HUES6 (cell line): ENCODE data around the gene ERVFRD-1.
"Not testable (repeated sequence)": the region's sequence is repeated elsewhere in the genome, so short reads cannot be mapped to it uniquely, and the experiment has no call there.

Experiments
- H3K27ac ChIP-seq: 2 replicates; pipeline ENCODE4 v1.7.0; 2013; ENCODE audit warnings: low read depth, mild to moderate bottlenecking, low read length, inconsistent platforms
- H3K27me3 ChIP-seq: 2 replicates; pipeline ENCODE4 v1.6.1; 2013; ENCODE audit warnings: low read length; ENCODE audit not compliant: control insufficient read depth, insufficient read depth
- H3K36me3 ChIP-seq: 2 replicates; pipeline ENCODE4 v1.6.1; 2013; ENCODE audit warnings: low read length; ENCODE audit not compliant: control insufficient read depth, insufficient read depth
- H3K4me1 ChIP-seq: 2 replicates; pipeline ENCODE4 v1.6.1; 2013; ENCODE audit warnings: low read length; ENCODE audit not compliant: control insufficient read depth, insufficient read depth
- H3K4me3 ChIP-seq: 2 replicates; pipeline ENCODE4 v1.5.1; 2013; ENCODE audit warnings: low read depth, low read length
- H3K9ac ChIP-seq: one replicate; pipeline ENCODE4 v1.6.1; 2013; ENCODE audit warnings: mild to moderate bottlenecking, low read length
- H3K9me3 ChIP-seq: 2 replicates; pipeline ENCODE4 v1.6.1; 2013; ENCODE audit warnings: low read depth, low read length; ENCODE audit not compliant: control insufficient read depth, insufficient read depth

The ERVFRD-1 gene

GRCh38 chr6:11087141-11087812 is 24.2 kb downstream of the ERVFRD-1 start:
- not testable (repeated sequence) for H3K27me3 ChIP-seq, H3K27ac ChIP-seq, H3K36me3 ChIP-seq, H3K9me3 ChIP-seq, H3K4me3 ChIP-seq, H3K9ac ChIP-seq, H3K4me1 ChIP-seq

GRCh38 chr6:11085758-11086435 is 25.6 kb downstream of the ERVFRD-1 start:
- H3K4me1 ChIP-seq = no peaks in the 10 kb centered on the region
- H3K36me3 ChIP-seq = no peaks in the 10 kb centered on the region
- H3K9me3 ChIP-seq = no peaks in the 10 kb centered on the region
- H3K4me3 ChIP-seq = no peak overlapping the region
- H3K27me3 ChIP-seq = no peaks in the 10 kb centered on the region
- H3K27ac ChIP-seq = no peak overlapping the region
- no peak overlapping the region for H3K9ac ChIP-seq

- H3K4me3 ChIP-seq = no peak overlapping the region
- no peaks in the 10 kb centered on the region for H3K36me3 ChIP-seq
- H3K9me3 ChIP-seq = no peaks in the 10 kb centered on the region
- H3K27me3 ChIP-seq = no peaks in the 10 kb centered on the region
- H3K9ac ChIP-seq = no peak overlapping the region
- no peaks in the 10 kb centered on the region for H3K4me1 ChIP-seq
- no peak overlapping the region for H3K27ac ChIP-seq
These were observed 27.6 kb downstream of the ERVFRD-1 start for GRCh38 chr6:11083956-11084355.

- Histone ChIP-seq H3K27me3 (no peaks in the 10 kb centered on the region), H3K9me3 (no peaks in the 10 kb centered on the region), H3K4me3 (no peak overlapping the region), H3K27ac (no peak overlapping the region), H3K9ac (no peak overlapping the region), H3K4me1 (no peaks in the 10 kb centered on the region), H3K36me3 (no peaks in the 10 kb centered on the region)
These were observed 28.0 kb downstream of the ERVFRD-1 start for GRCh38 chr6:11083491-11083890.

- no peak overlapping the region for H3K27ac ChIP-seq
- H3K9ac ChIP-seq = no peak overlapping the region
- H3K4me3 ChIP-seq = no peak overlapping the region
- no peaks in the 10 kb centered on the region for H3K9me3 ChIP-seq
- H3K4me1 ChIP-seq = peaks cover 18% of the 10 kb centered on the region
- H3K36me3 ChIP-seq = no peaks in the 10 kb centered on the region
- H3K27me3 ChIP-seq = no peaks in the 10 kb centered on the region
These were observed 31.2 kb downstream of the ERVFRD-1 start for GRCh38 chr6:11080296-11080695.

- no peaks in the 10 kb centered on the region for H3K9me3 ChIP-seq
- H3K27me3 ChIP-seq = no peaks in the 10 kb centered on the region
- H3K36me3 ChIP-seq = no peaks in the 10 kb centered on the region
- H3K4me3 ChIP-seq = no peak overlapping the region
- H3K9ac ChIP-seq = no peak overlapping the region
- no peak overlapping the region for H3K27ac ChIP-seq
- H3K4me1 ChIP-seq = peaks cover 18% of the 10 kb centered on the region
These were observed 33.3 kb downstream of the ERVFRD-1 start for GRCh38 chr6:11078266-11078665.

- Histone ChIP-seq H3K27me3 (no peaks in the 10 kb centered on the region), H3K9ac (no peak overlapping the region), H3K9me3 (no peaks in the 10 kb centered on the region), H3K36me3 (no peaks in the 10 kb centered on the region), H3K4me3 (no peak overlapping the region), H3K27ac (no peak overlapping the region), H3K4me1 (peaks cover 18% of the 10 kb centered on the region)
These were observed 35.0 kb downstream of the ERVFRD-1 start for GRCh38 chr6:11076540-11076939.

- H3K27me3 ChIP-seq = no peaks in the 10 kb centered on the region
- H3K9me3 ChIP-seq = no peaks in the 10 kb centered on the region
- H3K36me3 ChIP-seq = no peaks in the 10 kb centered on the region
- H3K4me3 ChIP-seq = no peak overlapping the region
- peaks cover 18% of the 10 kb centered on the region for H3K4me1 ChIP-seq
- no peak overlapping the region for H3K27ac ChIP-seq
- H3K9ac ChIP-seq = no peak overlapping the region
These were observed 39.4 kb downstream of the ERVFRD-1 start for GRCh38 chr6:11072101-11072500.

- H3K27ac ChIP-seq = no peak overlapping the region
These were observed 41.8 kb downstream of the ERVFRD-1 start for GRCh38 chr6:11069760-11070159.

GRCh38 chr6:11067348-11067747 is 44.2 kb downstream of the ERVFRD-1 start:
- no peaks in the 10 kb centered on the region for H3K4me1 ChIP-seq
- H3K27me3 ChIP-seq = no peaks in the 10 kb centered on the region
- H3K9me3 ChIP-seq = no peaks in the 10 kb centered on the region
- no peak overlapping the region for H3K4me3 ChIP-seq
- H3K27ac ChIP-seq = no peak overlapping the region
- no peak overlapping the region for H3K9ac ChIP-seq
- H3K36me3 ChIP-seq = no peaks in the 10 kb centered on the region

More at GRCh38 chr6:11069760-11070159, 41.8 kb downstream of the ERVFRD-1 start:
- Histone ChIP-seq H3K9ac (no peak overlapping the region), H3K36me3 (no peaks in the 10 kb centered on the region), H3K9me3 (no peaks in the 10 kb centered on the region), H3K4me1 (no peaks in the 10 kb centered on the region), H3K27me3 (no peaks in the 10 kb centered on the region), H3K4me3 (no peak overlapping the region)

GRCh38 chr6:11066505-11067347 is 44.8 kb downstream of the ERVFRD-1 start:
- Histone ChIP-seq H3K9ac (no peak overlapping the region), H3K36me3 (no peaks in the 10 kb centered on the region), H3K4me3 (no peak overlapping the region), H3K27ac (no peak overlapping the region), H3K9me3 (no peaks in the 10 kb centered on the region), H3K27me3 (no peaks in the 10 kb centered on the region), H3K4me1 (no peaks in the 10 kb centered on the region)
